Fibroblast of skin of left biceps (primary cell): Measurements from ENCODE around the gene CCDC188.

Source experiments
- DNase-seq, 2 experiments: peaks; one replicate each; pipeline ENCODE4 v3.0.0-alpha.2; 2013; ENCODE audit warnings: low read depth in 2 of 2

The CCDC188 gene

GRCh38 chr22:20118300-20119020 is 32.4 kb downstream of the CCDC188 start:
- DNase-seq = no peak

DNA sequence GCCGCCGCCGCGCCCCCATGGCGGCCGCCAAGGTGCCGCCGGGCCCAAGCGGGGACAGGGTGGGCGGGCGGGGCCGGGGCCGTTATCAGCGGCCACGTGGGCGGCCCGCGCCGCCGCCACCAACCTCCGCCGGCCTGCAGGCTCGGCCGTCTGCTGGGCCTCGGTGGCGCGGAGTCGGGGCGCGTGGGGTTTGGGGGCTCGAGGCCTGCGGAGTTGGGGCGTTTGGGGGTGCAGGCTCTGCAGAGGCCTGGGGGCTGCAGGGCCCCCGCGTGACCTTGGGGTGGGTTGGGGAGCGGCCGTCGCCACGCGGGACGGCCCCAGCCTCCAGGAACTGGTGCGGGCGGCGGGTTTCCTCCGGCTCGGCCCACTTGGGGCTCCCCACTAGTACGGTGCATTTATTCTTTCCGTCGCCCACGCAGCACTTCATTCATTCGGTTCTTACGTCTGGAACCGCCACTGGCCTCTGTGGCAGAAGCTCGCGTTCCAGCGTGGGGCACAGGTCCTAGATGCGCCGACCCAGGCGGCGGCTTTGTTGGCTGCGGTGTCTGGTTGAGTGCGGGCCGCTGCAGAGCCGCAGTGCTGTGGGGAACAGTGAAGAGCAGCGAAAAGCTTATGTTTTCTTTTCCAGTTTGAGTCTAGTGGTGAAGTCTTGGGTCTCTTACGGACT is 33.1 kb downstream of the CCDC188 start:
- DNase-seq = no peak

DNA sequence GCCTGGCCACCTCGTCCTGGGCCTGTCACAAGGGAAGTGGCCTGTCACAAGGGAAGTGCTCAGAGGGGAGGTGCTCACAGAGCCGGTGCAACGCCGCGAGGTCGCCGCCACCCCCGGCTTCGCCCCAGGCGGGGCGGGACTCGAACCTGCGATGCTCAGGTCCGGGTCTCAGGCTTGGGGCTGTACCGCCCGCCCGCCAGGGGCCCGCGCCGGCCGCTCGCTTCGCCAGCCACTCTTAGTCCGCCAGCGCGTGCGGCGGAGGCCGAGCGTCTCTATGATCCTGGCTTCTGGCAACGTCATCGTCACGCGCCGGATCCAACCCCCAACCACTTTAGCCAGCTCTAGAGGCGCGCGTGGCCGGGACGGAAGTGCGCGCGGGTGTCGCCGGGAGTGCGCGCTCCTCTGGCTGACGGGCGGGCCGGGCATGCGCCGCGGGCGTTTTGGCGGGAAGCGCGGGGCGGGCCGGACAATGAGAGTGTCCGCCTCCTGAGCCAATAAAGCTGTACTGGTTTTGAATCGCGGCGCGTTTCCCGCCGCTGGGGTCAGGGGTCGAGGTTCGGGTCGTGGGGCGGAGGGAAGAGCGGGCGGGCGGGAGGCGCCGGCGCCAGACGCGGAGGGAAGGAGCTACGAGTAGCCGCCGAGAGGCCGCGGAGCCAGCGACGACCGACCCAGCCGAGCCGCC is 33.8 kb downstream of the CCDC188 start, which contains the start of gene TRMT2A:
Gene TRMT2A, minus strand, starts transcription at position 276 of the 682 bp plus-strand sequence. CDS start 320 bp downstream, outside the sequence.
- peak; percentile 95 to 96 for DNase-seq

DNA sequence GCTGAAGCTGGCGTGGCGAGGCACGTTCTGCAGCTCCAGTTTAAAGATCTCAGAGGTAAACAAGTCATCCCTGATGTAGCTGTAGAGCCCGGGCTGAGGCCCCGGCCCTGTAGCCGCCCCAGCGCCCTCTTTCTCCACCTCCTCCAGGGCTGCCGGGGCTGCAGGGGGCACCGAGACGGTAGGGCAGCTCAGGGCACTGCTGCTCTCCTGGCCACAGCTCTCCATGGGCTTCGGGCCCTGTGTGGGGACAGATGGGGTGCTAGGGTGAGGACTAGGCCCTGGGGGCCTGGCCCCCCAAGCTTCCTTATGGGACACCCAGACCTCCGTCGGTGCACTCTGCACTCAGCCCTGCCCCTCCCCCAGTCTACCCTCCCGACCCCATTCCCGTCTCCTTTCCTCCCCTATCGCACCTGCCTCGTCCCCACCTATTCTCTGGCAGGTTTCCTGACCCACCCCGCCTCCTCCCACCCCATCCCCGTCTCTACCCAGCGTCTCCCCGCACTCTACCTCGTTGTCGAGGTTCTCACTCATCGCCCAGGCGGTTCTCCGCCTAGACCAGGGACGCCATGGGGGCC is 34.4 kb downstream of the CCDC188 start:
- DNase-seq = no peak

- DNase-seq = no peak
Measured at GRCh38 chr22:20115691-20116375, 35.0 kb downstream of the CCDC188 start, which contains the start of gene RANBP1. Gene RANBP1, plus strand, starts transcription at chr22:20116104. Its CDS starts 81 bp downstream, at chr22:20116185.

DNA sequence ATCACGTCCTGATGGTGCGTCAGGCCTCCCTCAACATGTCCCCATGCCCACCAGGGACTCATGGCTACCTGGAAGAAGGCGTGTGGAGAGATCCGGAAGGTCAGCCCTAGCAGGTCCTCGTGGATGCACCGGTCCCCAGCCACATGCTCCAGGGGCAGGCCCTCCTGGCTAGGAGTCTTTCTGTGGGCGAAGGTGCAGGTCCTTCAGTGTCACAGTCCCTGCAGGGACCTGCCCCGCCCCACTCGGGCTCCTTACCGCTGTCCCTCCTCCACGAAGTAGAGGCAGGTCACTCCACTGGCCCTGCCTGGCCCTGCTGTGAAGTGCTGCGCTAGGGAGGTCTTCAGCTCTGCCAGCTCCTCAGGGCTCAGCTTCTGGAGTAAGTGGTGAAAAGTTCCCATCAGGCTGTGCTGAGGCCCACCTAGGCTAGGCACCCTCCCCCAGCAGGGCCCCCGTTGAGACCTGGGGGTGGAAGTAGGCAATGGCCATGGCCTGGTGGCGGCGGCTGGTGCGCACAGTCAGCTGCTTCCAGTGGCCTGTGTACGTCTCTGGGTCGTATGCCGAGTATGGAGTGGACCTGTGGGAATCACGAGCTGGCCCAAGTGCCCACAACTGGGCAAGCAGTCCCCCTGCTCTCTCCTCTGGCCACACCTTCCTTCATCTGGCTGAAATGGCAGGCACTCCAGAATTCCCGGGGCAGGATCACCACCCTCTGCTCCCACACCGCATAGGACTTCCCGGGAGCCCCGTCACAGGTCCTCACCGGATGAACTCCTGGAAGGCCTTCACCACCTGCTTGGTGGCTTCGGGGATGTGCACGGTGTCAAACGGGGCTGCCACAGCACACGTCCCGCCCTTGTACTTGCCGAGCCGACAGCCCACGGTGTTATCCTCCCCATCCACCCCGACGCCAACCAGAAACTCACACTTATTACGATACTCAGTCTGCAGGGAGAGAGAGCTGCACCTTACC is 36.1 kb downstream of the CCDC188 start:
- no peak for DNase-seq

DNA sequence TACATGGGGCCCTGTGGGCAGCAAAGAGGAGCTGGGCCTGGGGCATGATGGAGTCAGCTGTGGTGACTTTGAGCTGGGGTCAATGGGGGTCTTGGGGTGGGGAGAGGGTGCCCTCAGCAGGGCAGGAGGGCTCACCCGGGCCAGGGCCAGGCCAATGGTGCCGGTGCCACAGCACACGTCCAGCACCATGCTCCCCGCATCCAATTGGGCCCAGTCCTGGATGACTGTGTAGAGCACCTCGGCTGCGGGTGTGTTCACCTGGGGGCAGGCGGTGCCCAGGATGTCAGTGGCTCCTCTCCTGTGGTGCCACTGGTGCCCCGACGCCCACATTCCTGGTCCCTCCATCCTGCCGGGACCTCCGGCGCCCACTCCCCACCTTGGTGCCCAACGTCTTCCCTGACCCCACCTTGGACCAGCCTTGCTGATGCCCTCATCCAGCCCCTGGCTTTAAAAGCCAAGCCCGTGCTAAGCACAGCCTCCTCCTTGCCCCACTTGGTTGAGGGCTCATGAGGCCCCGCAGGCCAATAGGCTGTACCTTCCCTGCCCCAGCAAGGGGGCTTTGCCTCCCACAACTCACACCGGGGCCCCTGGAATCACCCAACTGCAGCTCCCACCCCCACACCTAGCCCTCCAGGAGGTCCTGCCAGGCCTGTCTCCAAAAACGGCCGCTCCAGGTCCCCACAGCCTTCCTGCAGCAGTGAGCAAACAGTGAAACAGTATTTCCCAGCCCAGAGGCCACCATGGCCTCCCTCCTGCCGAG is 37.1 kb downstream of the CCDC188 start:
- no peak for DNase-seq

DNA sequence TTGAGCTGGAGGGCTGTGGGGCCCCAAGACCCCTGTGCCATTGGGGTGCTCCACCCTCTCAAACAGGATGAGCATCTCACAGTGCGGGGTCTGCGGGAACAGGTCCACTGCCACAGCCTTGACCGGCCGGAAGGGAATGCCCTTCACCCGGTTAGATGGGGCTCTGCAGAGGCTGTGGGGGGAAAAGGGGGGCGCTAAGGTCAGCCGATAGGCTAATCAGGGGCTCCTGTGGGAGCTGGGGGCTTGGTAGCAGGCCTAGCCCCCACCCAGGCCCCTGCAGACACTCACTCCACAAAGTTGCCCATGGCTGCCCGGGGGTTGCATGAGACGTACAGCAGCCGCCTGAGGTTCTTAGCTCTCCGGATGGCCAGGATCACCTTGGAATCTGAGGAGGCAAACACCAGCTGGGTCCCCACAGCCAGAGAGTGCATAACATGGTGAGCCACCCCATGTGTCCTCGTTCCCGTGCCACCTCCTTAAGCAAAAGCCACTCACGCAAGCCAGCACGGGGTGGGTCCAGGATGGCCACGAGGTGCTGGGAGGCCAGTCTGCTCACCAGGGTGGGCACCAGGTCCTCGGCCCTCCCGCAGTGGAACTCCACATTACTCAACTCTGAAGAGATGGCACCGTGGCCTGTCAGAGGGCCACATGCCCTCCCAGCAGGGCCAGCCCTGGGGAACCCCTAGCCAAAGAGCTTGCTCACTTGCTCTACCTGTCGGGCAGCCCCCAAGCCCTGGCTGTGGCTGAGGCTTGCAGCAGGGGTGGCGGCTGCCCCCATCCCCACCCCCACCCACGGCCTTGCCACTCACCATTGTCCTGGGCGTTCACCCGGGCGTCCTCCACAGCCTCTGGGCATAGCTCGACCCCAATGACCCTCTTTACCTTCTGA is 38.0 kb downstream of the CCDC188 start:
- no peak for DNase-seq

DNA sequence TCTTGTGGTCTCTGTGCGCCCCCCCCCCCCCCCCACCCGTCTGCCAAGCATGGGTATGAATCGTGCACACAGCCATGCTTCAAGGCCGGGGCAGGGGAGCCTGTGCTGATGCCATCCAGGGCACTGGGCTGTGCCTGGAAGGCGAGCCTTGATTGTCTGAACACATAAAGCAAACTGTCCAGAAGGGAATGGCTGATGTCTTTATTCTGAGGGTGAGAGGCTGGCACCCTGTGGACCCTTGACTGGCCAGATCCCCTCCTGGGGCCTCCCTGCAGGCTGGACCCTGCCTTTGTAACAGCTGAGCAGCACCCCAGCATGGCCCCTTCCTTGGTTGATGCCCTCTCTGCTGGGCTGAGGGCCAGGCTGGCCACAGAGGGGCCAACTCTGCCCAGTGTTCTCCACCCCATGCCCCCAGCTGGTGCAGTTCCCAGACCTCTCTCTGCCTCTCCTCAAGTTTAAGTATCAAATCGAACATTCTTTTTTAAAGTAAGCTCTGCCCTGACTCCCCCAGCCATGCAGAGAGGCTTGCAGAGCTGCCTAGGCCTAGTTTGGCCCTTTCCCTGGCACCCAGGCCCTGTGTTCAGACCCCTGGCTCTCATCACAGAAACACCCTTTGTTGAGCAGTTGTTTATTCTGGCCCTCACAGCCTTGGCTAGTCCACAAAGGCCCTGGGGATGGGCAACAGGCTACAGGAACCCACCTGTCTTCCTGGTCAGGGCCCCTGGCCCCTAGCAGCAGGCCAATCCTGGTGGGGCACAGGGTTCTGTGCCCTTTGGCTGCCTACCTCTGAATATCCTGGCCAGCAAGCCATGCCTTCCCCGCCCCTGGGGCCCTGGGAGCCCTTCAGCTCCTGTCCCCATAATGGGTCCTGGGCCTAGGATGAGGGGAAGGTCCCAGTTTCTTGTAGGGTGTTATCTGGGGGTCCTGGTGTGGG is 38.9 kb downstream of the CCDC188 start:
- DNase-seq = no peak

GRCh38 chr22:20111045-20111688 is 39.7 kb downstream of the CCDC188 start:
- no peak for DNase-seq

- DNase-seq = no peak
Measured at GRCh38 chr22:20110359-20110985, 40.4 kb downstream of the CCDC188 start.

- DNase-seq = no peak
Measured at GRCh38 chr22:20109411-20110358, 41.2 kb downstream of the CCDC188 start.

DNA sequence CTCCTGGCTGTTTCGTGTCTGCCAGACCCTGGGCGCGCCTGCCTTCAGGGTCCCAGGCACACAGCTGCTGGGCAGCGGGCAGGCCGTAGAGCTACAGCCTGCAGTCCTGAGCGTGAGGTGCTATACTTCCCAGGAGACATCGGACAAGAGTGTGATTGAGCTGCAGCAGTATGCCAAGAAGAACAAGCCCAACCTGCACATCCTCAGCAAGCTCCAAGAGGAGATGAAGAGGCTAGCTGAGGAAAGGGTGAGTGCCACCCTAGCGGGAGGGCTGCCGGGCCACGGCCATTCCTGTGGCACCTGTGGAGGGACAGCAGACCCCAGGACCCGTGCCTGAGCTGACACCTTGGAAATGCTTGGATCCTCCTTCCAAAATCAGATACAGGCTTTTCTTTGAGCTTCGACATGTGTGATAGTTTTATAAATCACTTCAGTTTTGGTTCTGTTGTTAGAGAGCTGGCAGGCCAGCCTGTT is 42.1 kb downstream of the CCDC188 start:
- no peak for DNase-seq

DNA sequence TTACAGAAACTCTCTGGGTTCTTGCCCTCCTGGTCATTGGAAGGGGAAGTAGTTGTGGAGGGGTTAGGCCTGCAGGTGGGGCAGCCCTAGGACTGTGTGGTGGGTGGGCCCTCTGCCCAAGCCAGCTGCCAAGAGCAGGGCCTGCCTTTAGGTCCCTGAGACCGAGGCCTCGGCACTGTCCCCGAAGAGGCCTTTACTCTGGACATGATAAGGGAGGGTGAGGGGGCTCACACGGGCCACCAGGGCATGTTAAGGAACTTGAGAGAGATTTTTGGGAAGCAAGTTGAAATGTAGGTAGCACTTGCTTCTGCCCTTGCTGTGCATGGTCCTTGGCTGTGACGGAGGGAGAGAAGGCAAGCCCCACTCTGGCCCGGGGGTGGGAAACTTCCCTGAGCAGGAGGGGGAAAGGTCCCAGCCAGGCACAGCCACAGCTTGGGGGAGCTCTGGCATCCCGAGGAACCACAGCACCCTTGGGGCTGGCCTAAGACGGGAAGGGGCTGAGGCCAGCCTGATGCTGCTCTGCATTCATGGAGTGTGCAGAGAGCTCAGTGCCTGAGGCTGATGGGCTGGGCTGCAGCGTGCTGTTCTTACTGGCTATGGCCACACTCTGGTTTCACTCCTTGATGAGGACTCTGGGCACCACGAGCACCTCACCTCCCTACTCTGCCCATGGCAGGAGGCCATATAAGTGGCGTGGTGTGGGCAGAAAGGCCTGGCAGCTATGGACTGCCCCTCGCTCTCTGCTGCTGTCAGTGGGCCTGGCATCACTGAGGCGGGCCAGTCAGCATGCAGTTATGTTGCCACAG is 42.7 kb downstream of the CCDC188 start:
- DNase-seq = no peak
